Naive thymus-derived CD8-positive, alpha-beta T cell (primary cell): Measurements from ENCODE around the gene AKAP17A. TPM values are rescaled to one million over a fixed set of nuclear protein-coding genes. Genes with fewer than 3 reads are reported as not detected.

Source experiments
- ATAC-seq, 2 donors: fragments of 150-1000 bp; cut with Tn5 transposase in 1 of 2; sonication (Bioruptor Pico), chemical (Tn5 transposase) in 1 of 2; 1 replicate in 1 of 2; 2 replicates in 1 of 2; pipeline ENCODE4 v1.10.0; 2021; ENCODE audit warnings: mild to moderate bottlenecking in 2 of 2, moderate library complexity in 2 of 2
- POLR2A ChIA-PET: fragments of 350-600 bp; sonication (Branson Sonifier 250); formaldehyde crosslinking; loops from one replicate; lab custom pipeline; 2021; ENCODE audit warnings: antibody characterized with exemption; lab: Charles Lee
- DNase-seq, 10 donors: peaks; one replicate each; pipeline versions ENCODE4 v3.0.0 to v3.0.0-alpha.2; 2020 to 2022
- H3K27ac Mint-ChIP-seq, 10 donors: one replicate each; pipeline ENCODE4 v1.8.0; 2020 to 2022; ENCODE audit warnings: mild to moderate bottlenecking in 10 of 10, mixed read lengths in 10 of 10, moderate library complexity in 4 of 10, inconsistent platforms in 1 of 10
- H3K27me3 Mint-ChIP-seq, 5 donors: one replicate each; pipeline ENCODE4 v1.8.0; 2021 to 2022; ENCODE audit warnings: mixed read lengths in 5 of 5
- H3K36me3 Mint-ChIP-seq, 3 donors: one replicate each; pipeline ENCODE4 v1.8.0; 2020 to 2022; ENCODE audit warnings: mixed read lengths in 3 of 3, mild to moderate bottlenecking in 2 of 3, inconsistent platforms in 1 of 3
- H3K4me1 Mint-ChIP-seq, 4 donors: one replicate each; pipeline ENCODE4 v1.8.0; 2021 to 2022; ENCODE audit warnings: mixed read lengths in 4 of 4
- H3K4me3 Mint-ChIP-seq, 10 donors: one replicate each; pipeline ENCODE4 v1.8.0; 2020 to 2022; ENCODE audit warnings: mild to moderate bottlenecking in 10 of 10, mixed read lengths in 10 of 10, moderate library complexity in 6 of 10, inconsistent platforms in 1 of 10
- H3K9me3 Mint-ChIP-seq, 9 donors: one replicate each; pipeline ENCODE4 v1.8.0; 2020 to 2022; ENCODE audit warnings: mixed read lengths in 9 of 9, mild to moderate bottlenecking in 3 of 9, inconsistent platforms in 1 of 9, moderate library complexity in 1 of 9
- polyA plus RNA-seq, 3 donors: library from polyadenylated mRNA; unstranded; fragments of 300-500 nt; fragmentation: Illumina TruSeq; gene quantifications; one replicate each; pipeline ENCODE4 v1.2.3, GENCODE V29; 2021
- total RNA-seq, 8 experiments: library from RNA in 2 of 8; stranded (reverse) in 2 of 8; gene quantifications; one replicate each; pipeline ENCODE4 v1.2.3 and lab custom pipeline; 2021 to 2026

The AKAP17A gene
- total and polyA plus RNA-seq, 5 experiments from 2014 or later: 16.8 to 159 (median 56.3) TPM

GRCh38 chrX:1589356-1590130, 1.9 kb upstream of the AKAP17A start:
- H3K4me3 Mint-ChIP-seq: peak overlapping the region in 4 of 10 donors; percentile 19 to 45 (median 26)
- peaks cover 16 to 39% (median 34%) of the 10 kb centered on the region in 4 donors for H3K4me1 Mint-ChIP-seq
- no peak for ATAC-seq
- H3K36me3 Mint-ChIP-seq: peaks cover 0 to 19% (median 2%) of the 10 kb centered on the region in 3 donors
- POLR2A ChIA-PET: no interaction called here
- peak in 1 of 10 donors; percentile 18 for DNase-seq
- peak overlapping the region; percentile 67 to 90 (median 80) for H3K27ac Mint-ChIP-seq
- no peaks in the 10 kb centered on the region for H3K27me3 Mint-ChIP-seq
- no peaks in the 10 kb centered on the region for H3K9me3 Mint-ChIP-seq

- peak overlapping the region; percentile 86 to 97 (median 90) for H3K4me3 Mint-ChIP-seq
- H3K9me3 Mint-ChIP-seq: no peaks in the 10 kb centered on the region
- H3K36me3 Mint-ChIP-seq: peaks cover 0 to 41% (median 11%) of the 10 kb centered on the region in 3 donors
- POLR2A ChIA-PET: no interaction called here
- peak overlapping the region; percentile 72 to 97 (median 91) for H3K27ac Mint-ChIP-seq
- H3K27me3 Mint-ChIP-seq: no peaks in the 10 kb centered on the region
- DNase-seq (peak in 1 of 10 donors; percentile 28), ATAC-seq (peak; percentile 15)
- peaks cover 20 to 48% (median 43%) of the 10 kb centered on the region in 4 donors for H3K4me1 Mint-ChIP-seq
Observed at GRCh38 chrX:1591863-1592469, 562 bp downstream of the AKAP17A start.

- H3K27ac Mint-ChIP-seq: peak overlapping the region; percentile 85 to 97 (median 92)
- ATAC-seq: no peak
- peak in 1 of 10 donors; percentile 23 for DNase-seq
- peaks cover 0 to 47% (median 11%) of the 10 kb centered on the region in 3 donors for H3K36me3 Mint-ChIP-seq
- peaks cover 24 to 49% (median 40%) of the 10 kb centered on the region in 4 donors for H3K4me1 Mint-ChIP-seq
- H3K4me3 Mint-ChIP-seq: peak overlapping the region; percentile 86 to 97 (median 90)
- no peaks in the 10 kb centered on the region for H3K27me3 Mint-ChIP-seq
- H3K9me3 Mint-ChIP-seq: no peaks in the 10 kb centered on the region
- POLR2A ChIA-PET: no interaction called here
Observed at GRCh38 chrX:1592470-1593142, 1.2 kb downstream of the AKAP17A start.

GRCh38 chrX:1593286-1594271, 2.2 kb downstream of the AKAP17A start:
- Mint-ChIP-seq H3K9me3 (no peaks in the 10 kb centered on the region), H3K36me3 (peaks cover 0 to 57% (median 11%) of the 10 kb centered on the region in 3 donors), H3K4me1 (peaks cover 27 to 49% (median 40%) of the 10 kb centered on the region in 4 donors), H3K27me3 (no peaks in the 10 kb centered on the region), H3K27ac (peak overlapping the region; percentile 85 to 97 (median 92)), H3K4me3 (peak overlapping the region; percentile 86 to 97 (median 90))
- DNase-seq (peak in 1 of 10 donors; percentile 16), ATAC-seq (no peak)
- POLR2A ChIA-PET: no interaction called here

- Mint-ChIP-seq H3K36me3 (peaks cover 0 to 76% (median 16%) of the 10 kb centered on the region in 3 donors), H3K9me3 (no peaks in the 10 kb centered on the region), H3K4me1 (peaks cover 25 to 45% (median 37%) of the 10 kb centered on the region in 4 donors), H3K27ac (peak overlapping the region in 2 of 10 donors; percentile 60 to 74), H3K4me3 (peak overlapping the region in 3 of 10 donors; percentile 18 to 42 (median 36)), H3K27me3 (no peaks in the 10 kb centered on the region)
- DNase-seq: peak in 1 of 10 donors; percentile 11
- ATAC-seq: no peak
- POLR2A ChIA-PET: no interaction called here
Observed at GRCh38 chrX:1595711-1596060, 4.3 kb downstream of the AKAP17A start.

- Mint-ChIP-seq H3K27me3 (no peaks in the 10 kb centered on the region), H3K4me3 (no peak overlapping the region), H3K36me3 (peaks cover 0 to 86% (median 19%) of the 10 kb centered on the region in 3 donors), H3K27ac (peak overlapping the region in 5 of 10 donors; percentile 38 to 83 (median 44)), H3K9me3 (no peaks in the 10 kb centered on the region), H3K4me1 (peaks cover 25 to 44% (median 33%) of the 10 kb centered on the region in 4 donors)
- ATAC-seq: no peak
- DNase-seq: peak in 1 of 10 donors; percentile 16
- POLR2A ChIA-PET: no interaction called here
Observed at GRCh38 chrX:1596676-1597344, 5.4 kb downstream of the AKAP17A start.

- ATAC-seq (no peak), DNase-seq (peak in 1 of 10 donors; percentile 16)
- Mint-ChIP-seq H3K27ac (peak overlapping the region in 1 of 10 donors; percentile 83), H3K36me3 (peaks cover 4 to 92% (median 26%) of the 10 kb centered on the region in 3 donors), H3K4me1 (peaks cover 25 to 43% (median 30%) of the 10 kb centered on the region in 4 donors), H3K27me3 (no peaks in the 10 kb centered on the region), H3K4me3 (peak overlapping the region in 1 of 10 donors; percentile 63), H3K9me3 (no peaks in the 10 kb centered on the region)
- POLR2A ChIA-PET: no interaction called here
Observed at GRCh38 chrX:1597345-1598020, 6.1 kb downstream of the AKAP17A start.

GRCh38 chrX:1598021-1598875, 6.8 kb downstream of the AKAP17A start:
- H3K27ac Mint-ChIP-seq: peak overlapping the region in 2 of 10 donors; percentile 37 to 90
- peaks cover 18 to 36% (median 24%) of the 10 kb centered on the region in 4 donors for H3K4me1 Mint-ChIP-seq
- no peaks in the 10 kb centered on the region for H3K27me3 Mint-ChIP-seq
- peak overlapping the region in 2 of 10 donors; percentile 18 to 36 for H3K4me3 Mint-ChIP-seq
- ATAC-seq (peak in 1 of 2 donors; percentile 58), DNase-seq (peak in 1 of 10 donors; percentile 21)
- H3K9me3 Mint-ChIP-seq: no peaks in the 10 kb centered on the region
- POLR2A ChIA-PET: no interaction called here
- peaks cover 4 to 92% (median 30%) of the 10 kb centered on the region in 3 donors for H3K36me3 Mint-ChIP-seq

GRCh38 chrX:1598876-1599790, 7.7 kb downstream of the AKAP17A start:
- POLR2A ChIA-PET: no interaction called here
- peaks cover 14 to 30% (median 20%) of the 10 kb centered on the region in 4 donors for H3K4me1 Mint-ChIP-seq
- ATAC-seq (no peak), DNase-seq (peak in 1 of 10 donors; percentile 13)
- H3K9me3 Mint-ChIP-seq: no peaks in the 10 kb centered on the region
- H3K36me3 Mint-ChIP-seq: peaks cover 4 to 90% (median 30%) of the 10 kb centered on the region in 3 donors
- no peaks in the 10 kb centered on the region for H3K27me3 Mint-ChIP-seq
- H3K27ac Mint-ChIP-seq: peak overlapping the region in 3 of 10 donors; percentile 52 to 90 (median 67)
- no peak overlapping the region for H3K4me3 Mint-ChIP-seq
